ENCODE measurements around the gene NSUN2.

DNA sequence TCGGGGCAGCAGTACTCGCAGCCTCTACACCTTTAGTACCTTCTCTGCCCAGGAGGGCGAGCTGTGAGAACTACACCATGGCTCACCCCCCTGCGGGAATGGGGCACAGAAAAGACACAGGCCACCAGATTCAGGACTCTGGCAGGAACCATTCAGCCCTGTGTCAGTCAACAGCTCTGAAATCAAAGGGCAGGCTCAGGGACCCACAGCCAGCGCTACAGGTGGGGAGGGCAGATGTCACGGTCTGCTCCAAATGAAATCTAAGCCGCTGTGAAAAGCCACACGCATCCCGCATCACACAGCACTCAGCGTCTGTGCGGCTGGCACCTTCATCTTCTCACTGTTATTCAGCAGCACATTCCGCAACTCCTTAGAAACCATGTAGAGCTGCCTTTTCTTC lies 27.9 kb downstream of the NSUN2 start:
- TF ChIP-seq CTCF (IDR thresholded peaks at IDR 0.05; ENCODE audit: low read depth, low read length, poor library complexity, severe bottlenecking) (no peak), EZH2phosphoT487 (IDR thresholded peaks at IDR 0.05; ENCODE audit: borderline replicate concordance, low read length) (no peak)

All from DOHH2 (cell line).